IMR-90 (cell line): ENCODE measurements around the gene ELP4. TPM values are rescaled to one million over a fixed set of nuclear protein-coding genes. Genes with fewer than 3 reads are reported as not detected.

Source experiments
- ATAC-seq: fragments of 200-7000 bp; cut with Tn5 transposase; 2 replicates; pipeline ENCODE4 v1.9.1; 2020; ENCODE audit warnings: low read depth, mild to moderate bottlenecking, moderate library complexity
- BruUV-seq: library from RNA; stranded (reverse); fragments of 400-500 nt; replicated peaks from 2 replicates; lab custom pipeline; 2021; lab: Mats Ljungman, UMichigan
- CTCF ChIA-PET: fragments of 300-600 bp; formaldehyde crosslinking; extraction: SDS; loops from one replicate; lab custom pipeline; 2021; ENCODE audit warnings: antibody characterized with exemption; lab: Yijun Ruan, JAX
- POLR2A ChIA-PET: fragments of 300-600 bp; sonication (Branson Sonifier 250); formaldehyde crosslinking; loops from one replicate; lab custom pipeline; 2022; ENCODE audit warnings: antibody characterized with exemption; ENCODE audit not compliant: unreplicated experiment; lab: Charles Lee
- DNase-seq: peaks from one replicate; pipeline ENCODE4 v3.0.0; 2013
- H2AFZ ChIP-seq: replicated peaks from 2 replicates; pipeline ENCODE3; 2013; ENCODE audit warnings: low read length, mild to moderate bottlenecking; ENCODE audit not compliant: poor library complexity
- H2AK5ac ChIP-seq: 2 replicates; pipeline ENCODE4 v1.6.1; 2013; ENCODE audit warnings: low read depth, low read length, inconsistent platforms
- H2AK9ac ChIP-seq: replicated peaks from 2 replicates; pipeline ENCODE3; 2013; ENCODE audit warnings: mild to moderate bottlenecking, low read depth, low read length, moderate library complexity; ENCODE audit not compliant: poor library complexity
- H2BK120ac ChIP-seq: 2 replicates; pipeline ENCODE4 v1.6.1; 2013; ENCODE audit warnings: low read depth, low read length, inconsistent platforms
- H2BK15ac ChIP-seq: 3 replicates; pipeline ENCODE4 v1.6.1; 2013; ENCODE audit warnings: low read depth, low read length, inconsistent platforms
- H2BK20ac ChIP-seq: 2 replicates; pipeline ENCODE4 v1.6.1; 2013; ENCODE audit warnings: low read depth, mild to moderate bottlenecking, inconsistent platforms, low read length, moderate library complexity
- H2BK5ac ChIP-seq: 2 replicates; pipeline ENCODE4 v1.6.1; 2013; ENCODE audit warnings: mild to moderate bottlenecking, low read depth, low read length, inconsistent platforms; ENCODE audit not compliant: poor library complexity, severe bottlenecking
- H3K14ac ChIP-seq: replicated peaks from 2 replicates; pipeline ENCODE4 v1.6.1; 2013; ENCODE audit warnings: low read depth, low read length, inconsistent platforms
- H3K18ac ChIP-seq: 2 replicates; pipeline ENCODE4 v1.6.1; 2013; ENCODE audit warnings: low read depth, low read length, control low read depth
- H3K23ac ChIP-seq: 2 replicates; pipeline ENCODE4 v1.6.1; 2013; ENCODE audit warnings: low read depth, low read length, inconsistent platforms
- H3K27ac ChIP-seq: 2 replicates; pipeline ENCODE4 v1.5.1; 2013; ENCODE audit warnings: mild to moderate bottlenecking, control low read depth, low read length; ENCODE audit not compliant: insufficient read depth
- H3K27me3 ChIP-seq: 2 replicates; pipeline ENCODE4 v1.6.1; 2013; ENCODE audit warnings: low read length; ENCODE audit not compliant: control insufficient read depth, insufficient read depth
- H3K36me3 ChIP-seq: 2 replicates; pipeline ENCODE4 v1.6.1; 2013; ENCODE audit warnings: low read length, mixed read lengths; ENCODE audit not compliant: control insufficient read depth, insufficient read depth
- H3K4ac ChIP-seq: 2 replicates; pipeline ENCODE4 v1.6.1; 2013; ENCODE audit warnings: low read depth, low read length, inconsistent platforms
- H3K4me1 ChIP-seq: 2 replicates; pipeline ENCODE4 v1.6.1; 2013; ENCODE audit warnings: low read length, mixed read lengths; ENCODE audit not compliant: control insufficient read depth, insufficient read depth
- H3K4me2 ChIP-seq: 2 replicates; pipeline ENCODE4 v1.6.1; 2013; ENCODE audit warnings: low read depth, mild to moderate bottlenecking, control low read depth, low read length, moderate library complexity
- H3K4me3 ChIP-seq: 2 replicates; pipeline ENCODE4 v1.5.1; 2013; ENCODE audit warnings: low read depth, mild to moderate bottlenecking, control low read depth, low read length, moderate library complexity; ENCODE audit not compliant: insufficient read depth
- H3K56ac ChIP-seq: 2 replicates; pipeline ENCODE4 v1.6.1; 2013; ENCODE audit warnings: low read length, inconsistent platforms; ENCODE audit not compliant: insufficient read depth; ENCODE audit errors: extremely low read depth
- H3K79me1 ChIP-seq, 2 experiments: 2 replicates each; pipeline ENCODE4 v1.6.1; 2013; ENCODE audit warnings: low read length in 2 of 2, inconsistent platforms in 1 of 2, low read depth in 1 of 2
- H3K9ac ChIP-seq: 2 replicates; pipeline ENCODE4 v1.6.1; 2013; ENCODE audit warnings: low read depth, low read length, control low read depth
- H3K9me1 ChIP-seq: 2 replicates; pipeline ENCODE4 v1.6.1; 2013; ENCODE audit warnings: low read length, inconsistent platforms; ENCODE audit not compliant: insufficient read depth
- H3K9me3 ChIP-seq: 2 replicates; pipeline ENCODE4 v1.6.1; 2013; ENCODE audit warnings: low read length; ENCODE audit not compliant: control insufficient read depth, insufficient read depth
- H4K20me1 ChIP-seq: 2 replicates; pipeline ENCODE4 v1.6.1; 2013; ENCODE audit warnings: low read length, inconsistent platforms; ENCODE audit not compliant: insufficient read depth
- H4K5ac ChIP-seq: 2 replicates; pipeline ENCODE4 v1.6.1; 2013; ENCODE audit warnings: mild to moderate bottlenecking, low read depth, low read length, control low read depth
- H4K8ac ChIP-seq, 2 experiments: 2 replicates each; pipeline ENCODE4 v1.6.1; 2013; ENCODE audit warnings: low read depth in 2 of 2, low read length in 2 of 2, control low read depth in 1 of 2, inconsistent platforms in 1 of 2
- H4K91ac ChIP-seq: 2 replicates; pipeline ENCODE4 v1.6.1; 2013; ENCODE audit warnings: low read depth, low read length, inconsistent platforms; ENCODE audit not compliant: insufficient read depth
- CTCF ChIP-seq: conservative IDR thresholded peaks from 2 replicates; pipeline ENCODE4 v1.5.1; 2012; ENCODE audit warnings: mild to moderate bottlenecking, low read depth, low read length, improper control_type of control experiment
- FOS ChIP-seq: fragments of 150-350 bp; IDR thresholded peaks from 2 replicates; pipeline ENCODE4 v1.6.1; 2016; ENCODE audit warnings: low read depth, low read length
- MAFK ChIP-seq: IDR thresholded peaks from 2 replicates; pipeline ENCODE4 v1.6.1; 2012; ENCODE audit warnings: low read depth, low read length, improper control_type of control experiment
- WGBS, 2 experiments: methylation state at CpG; one replicate each; pipeline versions ENCODE4 v1.1.5 to v1.1.7; 2013; ENCODE audit warnings: missing lambda C conversion rate in 2 of 2; ENCODE audit not compliant: insufficient read length in 1 of 2; ENCODE audit errors: extremely low coverage in 2 of 2; 5-methylcytosine and 5-hydroxymethylcytosine counted together
- dilution Hi-C: fragments of 300-500 bp; cut with HindIII; formaldehyde crosslinking; loops from one replicate; pipeline ENCODE4 v1.14.3; 2018; ENCODE audit warnings: low sequenced_read_pairs; ENCODE audit not compliant: unreplicated experiment
- in situ Hi-C: fragments of 300-500 bp; cut with MboI; formaldehyde crosslinking; loops from 3 replicates; pipeline ENCODE4 v1.14.3; 2019; ENCODE audit warnings: low sequenced_read_pairs, inconsistent platforms, mixed read lengths
- intact Hi-C: fragments of 100-400 bp; cut with micrococcal nuclease; formaldehyde crosslinking; loops from 2 replicates; pipeline ENCODE4 v1.10.0; 2022
- polyA plus RNA-seq, 3 experiments: library from polyadenylated mRNA; depleted of rRNA; stranded (reverse); fragments of >200 nt; gene quantifications; 2 replicates each; pipeline ENCODE4 v1.2.3, GENCODE V29; 2012; ENCODE audit warnings: low replicate concordance in 1 of 3
- total RNA-seq: library from RNA; depleted of rRNA; stranded (reverse); fragments of >200 nt; gene quantifications from 2 replicates; pipeline ENCODE4 v1.2.3, GENCODE V29; 2012

The ELP4 gene
- total and polyA plus RNA-seq, 2 of the 4 experiments (the other 2 are of a cell fraction) = 8.4 to 20.4 TPM

- CTCF ChIA-PET = interaction anchor here (0.7 kb wide), 1 partner anchor 12 kb away, joined by 3 read pairs; no protein-coding TSS in a partner anchor
- H3K4me2 ChIP-seq = no peak overlapping the region
- WGBS, 2 experiments = 21% methylated on average over 3 of the region's 6 CpGs; no CpG with 5 or more reads in 1 of the 2 experiments
These were observed 269.8 kb downstream of the ELP4 start for GRCh38 chr11:31779374-31779791.

More at GRCh38 chr11:31779374-31779791, 269.8 kb downstream of the ELP4 start:
- Histone ChIP-seq H2BK15ac (peak overlapping the region; percentile 86; the same call in 1 of the 3 replicates), H3K18ac (no peak overlapping the region), H3K9me3 (no peaks in the 10 kb centered on the region), H3K27ac (no peak overlapping the region), H4K8ac (peak overlapping the region in 1 of 2 experiments; percentile 51; a peak in 1 of 4 replicates), H4K91ac (peak overlapping the region; percentile 50; the same call in 1 of the 2 replicates), H2AFZ (peak overlapping the region; percentile 89), H3K56ac (no peak overlapping the region), H3K4ac (peak overlapping the region; percentile 81), H3K4me1 (peaks cover 3% of the 10 kb centered on the region), H3K23ac (peak overlapping the region; percentile 72), H2BK120ac (peak overlapping the region; percentile 71), H3K9me1 (peaks cover 5% of the 10 kb centered on the region; the same call in 1 of the 2 replicates), H3K79me1 (no peaks in the 10 kb centered on the region), H2AK9ac (peak overlapping the region; percentile 65), H2AK5ac (no peak overlapping the region; the same call in 1 of the 2 replicates), H4K20me1 (no peaks in the 10 kb centered on the region), H3K14ac (peak overlapping the region; percentile 56), H3K36me3 (no peaks in the 10 kb centered on the region), H3K9ac (no peak overlapping the region), H3K27me3 (no peaks in the 10 kb centered on the region), H2BK20ac (peak overlapping the region; percentile 27; the same call in 1 of the 2 replicates), H2BK5ac (no peak overlapping the region), H3K4me3 (no peak overlapping the region), H4K5ac (no peak overlapping the region)
- in situ Hi-C loops (no loop called here), intact Hi-C loops (no loop called here), dilution Hi-C loops (no loop called here)
- DNase-seq (peak; percentile 83), ATAC-seq (peak; percentile 95)
- no TSS peak for BruUV-seq
- TF ChIP-seq CTCF (no peak), MAFK (peak; percentile 31; the same call in 1 of the 2 replicates), FOS (peak; percentile 39; the same call in 1 of the 2 replicates)
- POLR2A ChIA-PET = no interaction called here
